B cell (primary cell): ENCODE data around the gene AP1G1. TPM values are rescaled to one million over a fixed set of nuclear protein-coding genes. Genes with fewer than 3 reads are reported as not detected.
A peak's percentile ranks its signal among the peaks of the same experiment; 100 is the strongest.

Experiments
- ATAC-seq: fragments of 200-7000 bp; cut with Tn5 transposase; one replicate; pipeline ENCODE4 v1.10.0; 2021; ENCODE audit warnings: low read depth, mild to moderate bottlenecking, moderate number of reproducible peaks, moderate library complexity
- CTCF ChIA-PET: fragments of 350-600 bp; sonication (Branson Sonifier 250); formaldehyde crosslinking; loops from one replicate; lab custom pipeline; 2021; ENCODE audit warnings: antibody characterized with exemption, inconsistent platforms; lab: Charles Lee
- POLR2A ChIA-PET: fragments of 350-600 bp; sonication (Branson Sonifier 250); formaldehyde crosslinking; loops from one replicate; lab custom pipeline; 2021; ENCODE audit warnings: antibody characterized with exemption; lab: Charles Lee
- DNase-seq: peaks from one replicate; pipeline ENCODE4 v3.0.0; 2013
- H2AFZ ChIP-seq: 2 replicates; pipeline ENCODE4 v1.6.1; 2012; ENCODE audit warnings: mild to moderate bottlenecking, low read depth, low read length; ENCODE audit not compliant: insufficient read depth, poor library complexity, severe bottlenecking
- H3K27ac ChIP-seq, 2 donors: 1 replicate in 1 of 2; 2 replicates in 1 of 2; pipeline ENCODE4 v1.5.1; 2012 to 2013; ENCODE audit warnings: low read length in 2 of 2, mild to moderate bottlenecking in 2 of 2, moderate library complexity in 1 of 2
- H3K27me3 ChIP-seq, 4 experiments: fragments of 200-600 bp in 1 of 4; sonication (generic) in 1 of 4; replicated peaks in 1 of 4; 1 replicate in 2 of 4; 2 replicates in 2 of 4; pipeline versions ENCODE4 v1.6.1 to v1.7.0; 2013 to 2016; ENCODE audit warnings: low read length in 3 of 4, mild to moderate bottlenecking in 2 of 4, mixed read lengths in 1 of 4, moderate library complexity in 1 of 4; ENCODE audit not compliant: insufficient read depth in 4 of 4, control insufficient read depth in 3 of 4; ENCODE audit errors: control extremely low read depth in 1 of 4
- H3K36me3 ChIP-seq, 2 experiments: replicated peaks in 1 of 2; 1 replicate in 1 of 2; 2 replicates in 1 of 2; pipeline versions ENCODE4 v1.6.1 to v1.7.1; 2013; ENCODE audit warnings: low read length in 1 of 2; ENCODE audit not compliant: insufficient read depth in 2 of 2, control insufficient read depth in 1 of 2; ENCODE audit errors: control extremely low read depth in 1 of 2, extremely low read depth in 1 of 2
- H3K4me1 ChIP-seq, 2 donors: fragments of 200-600 bp in 1 of 2; sonication (generic) in 1 of 2; 1 replicate in 1 of 2; 2 replicates in 1 of 2; pipeline versions ENCODE4 v1.5.1 to v1.6.1; 2013 to 2017; ENCODE audit warnings: low read length in 2 of 2; ENCODE audit not compliant: control insufficient read depth in 2 of 2, insufficient read depth in 2 of 2
- H3K4me2 ChIP-seq: replicated peaks from 2 replicates; pipeline ENCODE3; 2012; ENCODE audit warnings: mild to moderate bottlenecking, low read depth, low read length; ENCODE audit not compliant: poor library complexity, severe bottlenecking
- H3K4me3 ChIP-seq, 5 experiments: fragments of 200-600 bp in 1 of 5; sonication (generic) in 1 of 5; 1 replicate in 3 of 5; 2 replicates in 2 of 5; pipeline versions ENCODE4 v1.5.1 to v1.7.0; 2011 to 2016; ENCODE audit warnings: low read length in 4 of 5, mild to moderate bottlenecking in 4 of 5, low read depth in 2 of 5, control low read depth in 1 of 5, moderate library complexity in 1 of 5; ENCODE audit not compliant: insufficient read depth in 1 of 5; ENCODE audit errors: control extremely low read depth in 1 of 5, extremely low read depth in 1 of 5
- H3K79me2 ChIP-seq: fragments of 200-600 bp; sonication (generic); one replicate; pipeline ENCODE4 v1.6.0; 2016; ENCODE audit warnings: low read length; ENCODE audit not compliant: control insufficient read depth, insufficient read depth
- H3K9ac ChIP-seq: fragments of 200-600 bp; sonication (generic); 2 replicates; pipeline ENCODE4 v1.6.1; 2017; ENCODE audit warnings: mild to moderate bottlenecking, low read length, moderate library complexity
- H3K9me3 ChIP-seq, 3 donors: one replicate each; pipeline versions ENCODE4 v1.6.1 to v1.7.1; 2013; ENCODE audit warnings: low read length in 2 of 3; ENCODE audit not compliant: control insufficient read depth in 2 of 3, insufficient read depth in 1 of 3; ENCODE audit errors: control extremely low read depth in 1 of 3
- H4K20me1 ChIP-seq: 2 replicates; pipeline ENCODE4 v1.6.0; 2012; ENCODE audit warnings: mild to moderate bottlenecking, low read length; ENCODE audit not compliant: insufficient read depth, control insufficient read depth, poor library complexity, severe bottlenecking
- H3K27ac Mint-ChIP-seq: one replicate; pipeline ENCODE4 v1.8.0; 2021; ENCODE audit warnings: mixed read lengths
- H3K27me3 Mint-ChIP-seq: one replicate; pipeline ENCODE4 v1.8.0; 2021; ENCODE audit warnings: mixed read lengths
- H3K4me1 Mint-ChIP-seq: one replicate; pipeline ENCODE4 v1.8.0; 2021; ENCODE audit warnings: mixed read lengths
- H3K4me3 Mint-ChIP-seq: one replicate; pipeline ENCODE4 v1.8.0; 2021; ENCODE audit warnings: mixed read lengths
- H3K9me3 Mint-ChIP-seq: one replicate; pipeline ENCODE4 v1.8.0; 2022; ENCODE audit warnings: mixed read lengths; ENCODE audit not compliant: insufficient read depth
- EZH2 ChIP-seq: IDR thresholded peaks from 2 replicates; pipeline ENCODE4 v1.6.1; 2012; ENCODE audit warnings: borderline replicate concordance, low read depth, mild to moderate bottlenecking, moderate library complexity, low read length; ENCODE audit not compliant: insufficient read depth, poor library complexity, severe bottlenecking
- WGBS: methylation state at CpG from one replicate; pipeline ENCODE4 v1.1.5; 2013; ENCODE audit warnings: missing lambda C conversion rate; ENCODE audit not compliant: insufficient coverage; 5-methylcytosine and 5-hydroxymethylcytosine counted together
- intact Hi-C: fragments of 100-400 bp; cut with micrococcal nuclease; formaldehyde crosslinking; loops from one replicate; pipeline ENCODE4 v1.10.0; 2022
- polyA plus RNA-seq: library from polyadenylated mRNA; depleted of rRNA; stranded (reverse); fragments of >200 nt; gene quantifications from 2 replicates; pipeline ENCODE4 v1.2.3, GENCODE V29; 2012
- small RNA-seq: library from RNA; depleted of rRNA; stranded (forward); fragments of <200 nt; gene quantifications from one replicate; pipeline ENCODE3, GENCODE V24; 2012; ENCODE audit warnings: low replicate concordance, low read depth; ENCODE audit not compliant: insufficient read length
- total RNA-seq, 2 donors: library from RNA; stranded (reverse); fragments of 120-200 nt in 1 of 2; gene quantifications; 1 replicate in 1 of 2; 2 replicates in 1 of 2; pipeline versions ENCODE4 v1.2.3 to v1.2.4, GENCODE V29; 2013 to 2022
- TF ChIP-seq, protein P1 (sequence below): fragments of 200-600 bp; IDR thresholded peaks from one replicate; pipeline ENCODE4 v1.8.0; 2022; ENCODE audit warnings: antibody characterized with exemption, mild to moderate bottlenecking

AP1G1 gene
- total and polyA plus RNA-seq, 2 donors (not counting 1 experiment from before 2014, with no cell fraction given): 43.8 to 142 TPM

DNA sequence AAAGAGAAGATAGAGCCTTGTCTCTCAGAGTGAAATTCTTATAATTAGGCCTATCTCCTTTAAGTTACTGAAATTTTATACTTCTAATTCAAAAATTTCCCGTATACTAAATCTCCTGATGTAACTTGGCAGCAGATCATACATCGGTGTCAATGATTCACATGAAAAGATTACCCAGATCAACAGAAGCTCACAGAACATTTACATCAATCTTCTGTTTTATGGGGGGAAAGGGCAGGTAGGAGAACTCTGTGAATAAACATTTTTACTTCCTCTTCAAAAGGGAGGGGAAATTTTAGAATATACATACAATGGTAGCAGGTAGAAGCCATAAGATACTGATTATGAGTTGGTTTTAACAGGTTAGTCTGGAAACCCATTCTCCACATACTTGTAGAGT lies 127.3 kb downstream of the AP1G1 start:
- H3K27ac Mint-ChIP-seq: no peak overlapping the region
- ChIA-PET CTCF (interaction anchor here (1.1 kb wide), 1 partner anchor 280 kb away, joined by 3 read pairs; no protein-coding TSS in a partner anchor), POLR2A (no interaction called here)
- no peak overlapping the region for H3K4me2 ChIP-seq
- no peaks in the 10 kb centered on the region for H3K27me3 ChIP-seq
- H3K4me3 ChIP-seq: no peak overlapping the region
- ATAC-seq: no peak
- H3K9ac ChIP-seq: no peak overlapping the region
- H4K20me1 ChIP-seq: no peaks in the 10 kb centered on the region
- TF ChIP-seq, protein P1, sequence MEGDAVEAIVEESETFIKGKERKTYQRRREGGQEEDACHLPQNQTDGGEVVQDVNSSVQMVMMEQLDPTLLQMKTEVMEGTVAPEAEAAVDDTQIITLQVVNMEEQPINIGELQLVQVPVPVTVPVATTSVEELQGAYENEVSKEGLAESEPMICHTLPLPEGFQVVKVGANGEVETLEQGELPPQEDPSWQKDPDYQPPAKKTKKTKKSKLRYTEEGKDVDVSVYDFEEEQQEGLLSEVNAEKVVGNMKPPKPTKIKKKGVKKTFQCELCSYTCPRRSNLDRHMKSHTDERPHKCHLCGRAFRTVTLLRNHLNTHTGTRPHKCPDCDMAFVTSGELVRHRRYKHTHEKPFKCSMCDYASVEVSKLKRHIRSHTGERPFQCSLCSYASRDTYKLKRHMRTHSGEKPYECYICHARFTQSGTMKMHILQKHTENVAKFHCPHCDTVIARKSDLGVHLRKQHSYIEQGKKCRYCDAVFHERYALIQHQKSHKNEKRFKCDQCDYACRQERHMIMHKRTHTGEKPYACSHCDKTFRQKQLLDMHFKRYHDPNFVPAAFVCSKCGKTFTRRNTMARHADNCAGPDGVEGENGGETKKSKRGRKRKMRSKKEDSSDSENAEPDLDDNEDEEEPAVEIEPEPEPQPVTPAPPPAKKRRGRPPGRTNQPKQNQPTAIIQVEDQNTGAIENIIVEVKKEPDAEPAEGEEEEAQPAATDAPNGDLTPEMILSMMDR: no peak
- TF ChIP-seq EZH2: no peak
- H3K36me3 ChIP-seq: peaks cover 10 to 38% of the 10 kb centered on the region in 2 experiments
- H3K4me3 Mint-ChIP-seq: no peak overlapping the region
- H3K79me2 ChIP-seq: no peaks in the 10 kb centered on the region
- H2AFZ ChIP-seq: no peak overlapping the region
- H3K9me3 Mint-ChIP-seq: no peaks in the 10 kb centered on the region
- DNase-seq: no peak
- no peaks in the 10 kb centered on the region for H3K9me3 ChIP-seq
- intact Hi-C loops: no loop called here
- H3K27me3 Mint-ChIP-seq: no peaks in the 10 kb centered on the region
- WGBS: no CpG with 5 or more reads among the region's 2 CpGs
- H3K4me1 ChIP-seq: no peaks in the 10 kb centered on the region
- no peaks in the 10 kb centered on the region for H3K4me1 Mint-ChIP-seq
- H3K27ac ChIP-seq: no peak overlapping the region

Small RNAs within 50 kb of the gene (small RNA-seq; reads per million reads assigned to genes)
- gene AC010653.3 (not detected), gene SNORA70D (not detected), gene SNORD71 (25,296 reads per million, percentile 100 among the genes with 10 or more reads in this experiment)

Other genes starting within 250 kb of the AP1G1 start
- gene TAT, start 231.7 kb downstream of the AP1G1 start, total RNA-seq: not detected in 2 replicates
- gene TAT, start 231.7 kb downstream of the AP1G1 start, polyA plus RNA-seq: not detected in 2 replicates
- gene MARVELD3, start 182.7 kb downstream of the AP1G1 start, total RNA-seq: not detected in 2 replicates
- gene MARVELD3, start 182.7 kb downstream of the AP1G1 start, polyA plus RNA-seq: 0.22 TPM in 1 of 2 replicates, not detected in the other
- 16.1 and 17.6 TPM in 2 replicates for gene PHLPP2, start 84.1 kb downstream of the AP1G1 start, total RNA-seq
- gene PHLPP2, start 84.1 kb downstream of the AP1G1 start, polyA plus RNA-seq: 7.2 and 10.8 TPM in 2 replicates
- gene ATXN1L, start 37.1 kb upstream of the AP1G1 start, total RNA-seq: 38.4 and 39.5 TPM in 2 replicates
- 21.3 and 43.4 TPM in 2 replicates for gene ATXN1L, start 37.1 kb upstream of the AP1G1 start, polyA plus RNA-seq
- 31.2 and 35.6 TPM in 2 replicates for gene ZNF821, start 75.3 kb upstream of the AP1G1 start, total RNA-seq
- gene ZNF821, start 75.3 kb upstream of the AP1G1 start, polyA plus RNA-seq: 35.8 and 38.1 TPM in 2 replicates
- 268 and 302 TPM in 2 replicates for gene IST1, start 86.7 kb upstream of the AP1G1 start, total RNA-seq
- gene IST1, start 86.7 kb upstream of the AP1G1 start, polyA plus RNA-seq: 182 and 318 TPM in 2 replicates
- gene PKD1L3, start 191.6 kb upstream of the AP1G1 start, total RNA-seq: not detected in 2 replicates
- gene PKD1L3, start 191.6 kb upstream of the AP1G1 start, polyA plus RNA-seq: 0.06 and 0.07 TPM in 2 replicates
- gene DHODH, start 199.9 kb upstream of the AP1G1 start, total RNA-seq: 11.3 and 14.7 TPM in 2 replicates
- 6.4 and 7.4 TPM in 2 replicates for gene DHODH, start 199.9 kb upstream of the AP1G1 start, polyA plus RNA-seq
- not detected in 2 replicates for gene HP, start 245.7 kb upstream of the AP1G1 start, total RNA-seq
- not detected in 2 replicates for gene HP, start 245.7 kb upstream of the AP1G1 start, polyA plus RNA-seq